HEK293 (cell line): ENCODE results near the gene LIMCH1.

Experiments used
- CTCF ChIA-PET: fragments of 350-600 bp; formaldehyde crosslinking; extraction: SDS; loops from one replicate; lab custom pipeline; 2021; ENCODE audit warnings: antibody characterized with exemption; lab: Yijun Ruan, JAX
- POLR2A ChIA-PET: fragments of 300-600 bp; formaldehyde crosslinking; extraction: SDS; loops from one replicate; lab custom pipeline; 2020; ENCODE audit warnings: antibody characterized with exemption, inconsistent platforms; lab: Yijun Ruan, JAX
- H3K27ac ChIP-seq: fragments of 200-500 bp; sonication (Bioruptor generic); 2 replicates; pipeline ENCODE4 v1.5.1; 2014; ENCODE audit warnings: low read depth, low read length, control low read depth, inconsistent platforms; ENCODE audit errors: extremely low read depth
- H3K36me3 ChIP-seq, 2 experiments: fragments of 200-500 bp in 1 of 2; sonication (Bioruptor generic) in 1 of 2; 1 replicate in 1 of 2; 2 replicates in 1 of 2; pipeline ENCODE4 v1.5.1; 2014 to 2017; ENCODE audit warnings: inconsistent platforms in 2 of 2, low read length in 2 of 2; ENCODE audit not compliant: control insufficient read depth in 2 of 2, insufficient read depth in 1 of 2
- H3K4me1 ChIP-seq: fragments of 200-500 bp; sonication (Bioruptor generic); 2 replicates; pipeline ENCODE4 v1.5.1; 2014; ENCODE audit warnings: mild to moderate bottlenecking, low read length, inconsistent platforms; ENCODE audit not compliant: control insufficient read depth, insufficient read depth
- H3K4me3 ChIP-seq: 2 replicates; pipeline ENCODE4 v1.5.1; 2011; ENCODE audit warnings: low read depth, mild to moderate bottlenecking, control low read depth, low read length, moderate library complexity
- H3K9me3 ChIP-seq: fragments of 200-500 bp; sonication (Bioruptor generic); 2 replicates; pipeline ENCODE4 v1.5.1; 2014; ENCODE audit warnings: low read depth, low read length, inconsistent platforms; ENCODE audit not compliant: control insufficient read depth, insufficient read depth
- GLI2 ChIP-seq: fragments of 450-650 bp; formaldehyde crosslinking; IDR thresholded peaks from 2 replicates; pipeline ENCODE4; 2017; ENCODE audit warnings: missing biosample characterization, missing genetic modification characterization, low read depth, borderline replicate concordance
- HOXA7 ChIP-seq: sonication (generic); formaldehyde crosslinking; IDR thresholded peaks from 2 replicates; pipeline ENCODE4 v1.8.1; 2022; ENCODE audit warnings: missing genetic modification reagents, borderline replicate concordance
- KLF8 ChIP-seq: fragments of 450-650 bp; formaldehyde crosslinking; IDR thresholded peaks from 2 replicates; pipeline ENCODE4 v1.5.1; 2016; ENCODE audit warnings: missing biosample characterization, missing genetic modification characterization
- MYNN ChIP-seq: fragments of 450-650 bp; formaldehyde crosslinking; IDR thresholded peaks from 2 replicates; pipeline ENCODE4 v1.5.1; 2016; ENCODE audit warnings: missing biosample characterization, missing genetic modification characterization, borderline replicate concordance
- PBX3 ChIP-seq: sonication (generic); formaldehyde crosslinking; IDR thresholded peaks from 2 replicates; pipeline ENCODE4 v1.8.1; 2022; ENCODE audit warnings: mild to moderate bottlenecking, moderate library complexity, missing genetic modification reagents
- PRDM10 ChIP-seq: fragments of 450-650 bp; formaldehyde crosslinking; IDR thresholded peaks from 2 replicates; pipeline ENCODE4 v1.5.1; 2016; ENCODE audit warnings: missing biosample characterization, missing genetic modification characterization
- SP2 ChIP-seq: fragments of 450-650 bp; formaldehyde crosslinking; IDR thresholded peaks from 2 replicates; pipeline ENCODE4 v1.5.1; 2016; ENCODE audit warnings: missing biosample characterization, missing genetic modification characterization
- ZBTB17 ChIP-seq: fragments of 450-650 bp; formaldehyde crosslinking; IDR thresholded peaks from 2 replicates; pipeline ENCODE4 v1.5.1; 2016; ENCODE audit warnings: missing biosample characterization, missing genetic modification characterization
- ZBTB48 ChIP-seq: fragments of 450-650 bp; formaldehyde crosslinking; IDR thresholded peaks from 2 replicates; pipeline ENCODE4 v1.5.1; 2016; ENCODE audit warnings: missing biosample characterization, missing genetic modification characterization
- ZFP69B ChIP-seq: fragments of 450-650 bp; formaldehyde crosslinking; IDR thresholded peaks from 2 replicates; pipeline ENCODE4 v1.5.1; 2016; ENCODE audit warnings: missing biosample characterization, missing genetic modification characterization
- ZNF112 ChIP-seq: fragments of 450-650 bp; formaldehyde crosslinking; IDR thresholded peaks from 2 replicates; pipeline ENCODE4 v1.5.0; 2017; ENCODE audit warnings: missing biosample characterization, missing genetic modification characterization
- ZNF184 ChIP-seq: fragments of 450-650 bp; IDR thresholded peaks from 2 replicates; pipeline ENCODE4 v1.5.1; 2018; ENCODE audit warnings: missing biosample characterization, mild to moderate bottlenecking, missing genetic modification characterization
- ZNF202 ChIP-seq: fragments of 450-650 bp; formaldehyde crosslinking; IDR thresholded peaks from 2 replicates; pipeline ENCODE4 v1.5.1; 2016; ENCODE audit warnings: missing biosample characterization, missing genetic modification characterization, borderline replicate concordance
- ZNF26 ChIP-seq: fragments of 450-650 bp; formaldehyde crosslinking; IDR thresholded peaks from 2 replicates; pipeline ENCODE4 v1.5.1; 2016; ENCODE audit warnings: missing biosample characterization, missing genetic modification characterization
- ZNF433 ChIP-seq: fragments of 450-650 bp; formaldehyde crosslinking; IDR thresholded peaks from 2 replicates; pipeline ENCODE4 v1.5.1; 2016; ENCODE audit warnings: missing biosample characterization, missing genetic modification characterization, low read depth
- ZNF48 ChIP-seq: fragments of 450-650 bp; formaldehyde crosslinking; IDR thresholded peaks from 2 replicates; pipeline ENCODE4 v1.5.1; 2016; ENCODE audit warnings: missing biosample characterization, missing genetic modification characterization
- ZNF654 ChIP-seq: fragments of 450-650 bp; formaldehyde crosslinking; IDR thresholded peaks from 2 replicates; pipeline ENCODE4 v1.5.1; 2016; ENCODE audit warnings: low read depth, missing biosample characterization, missing genetic modification characterization
- ZNF692 ChIP-seq: fragments of 450-650 bp; formaldehyde crosslinking; IDR thresholded peaks from 2 replicates; pipeline ENCODE4 v1.5.1; 2016; ENCODE audit warnings: missing biosample characterization, missing genetic modification characterization
- ZNF747 ChIP-seq: fragments of 450-650 bp; formaldehyde crosslinking; IDR thresholded peaks from 2 replicates; pipeline ENCODE4 v1.5.1; 2016; ENCODE audit warnings: missing biosample characterization, missing genetic modification characterization
- ZNF791 ChIP-seq: fragments of 450-650 bp; formaldehyde crosslinking; IDR thresholded peaks from 2 replicates; pipeline ENCODE4 v1.5.1; 2016; ENCODE audit warnings: missing biosample characterization, missing genetic modification characterization

Gene LIMCH1

GRCh38 chr4:41692717-41693345 lies 154.9 kb downstream of the LIMCH1 start (continued):
- TF ChIP-seq MYNN (tag by site-specific recombination): no peak
- TF ChIP-seq HOXA7: no peak

- CTCF ChIA-PET: interaction anchor here (0.7 to 3.1 kb wide), 17 partner anchors 8 to 414 kb away, joined by 3 to 60 read pairs (median 4); no protein-coding TSS in a partner anchor
- H3K4me3 ChIP-seq: no peak overlapping the region
- peaks cover 0 to 23% of the 10 kb centered on the region in 2 experiments; a peak in 1 of 3 replicates for H3K36me3 ChIP-seq
- no peak overlapping the region for H3K27ac ChIP-seq
- no peaks in the 10 kb centered on the region for H3K4me1 ChIP-seq
- H3K9me3 ChIP-seq: no peaks in the 10 kb centered on the region
- POLR2A ChIA-PET: interaction anchor here (0.6 kb wide), 1 partner anchor 75 kb away, joined by 6 read pairs; no protein-coding TSS in a partner anchor
- TF ChIP-seq ZNF654 (tag by site-specific recombination) (peak; percentile 72), ZNF184 (tag by site-specific recombination) (no peak)
Measured at GRCh38 chr4:41693629-41694028, 155.7 kb downstream of the LIMCH1 start.

GRCh38 chr4:41696131-41696530 lies 158.2 kb downstream of the LIMCH1 start:
- ChIA-PET CTCF (no interaction called here), POLR2A (no interaction called here)
- H3K36me3 ChIP-seq: peaks cover 0 to 10% of the 10 kb centered on the region in 2 experiments; a peak in 1 of 3 replicates
- no peak for TF ChIP-seq ZNF48 (tag by site-specific recombination)
- no peak for TF ChIP-seq ZNF26 (tag by site-specific recombination)
- TF ChIP-seq ZNF747: no peak
- no peak for TF ChIP-seq SP2
- TF ChIP-seq ZNF202 (tag by site-specific recombination): no peak
- no peak for TF ChIP-seq ZNF692 (tag by site-specific recombination)
- no peak for TF ChIP-seq GLI2
- TF ChIP-seq ZFP69B (tag by site-specific recombination): no peak
- no peak overlapping the region for H3K4me3 ChIP-seq
- H3K9me3 ChIP-seq: no peaks in the 10 kb centered on the region
- H3K4me1 ChIP-seq: no peaks in the 10 kb centered on the region
- no peak overlapping the region for H3K27ac ChIP-seq

DNA sequence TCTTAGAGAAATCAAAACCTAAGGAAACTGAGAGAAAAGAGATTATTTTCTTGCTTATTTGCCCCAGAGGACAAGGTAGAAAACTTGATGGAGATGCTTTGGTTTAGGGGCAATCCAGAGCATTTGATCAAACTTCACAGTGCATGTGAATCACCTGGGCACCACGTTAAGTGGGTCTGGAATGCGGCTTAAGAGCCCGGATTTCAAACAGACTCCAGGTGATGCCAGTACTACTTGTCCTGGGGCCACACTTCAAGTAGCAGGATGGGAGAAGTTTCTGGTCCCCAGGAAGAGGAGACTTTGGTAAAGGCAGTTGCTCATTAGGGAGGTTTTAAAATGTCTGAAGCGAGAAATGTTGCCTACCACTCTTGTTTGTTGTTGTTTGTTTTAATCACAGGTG lies 158.8 kb downstream of the LIMCH1 start:
- Histone ChIP-seq H3K36me3 (peaks cover 0 to 9% of the 10 kb centered on the region in 2 experiments; a peak in 1 of 3 replicates), H3K9me3 (no peaks in the 10 kb centered on the region), H3K27ac (no peak overlapping the region), H3K4me1 (no peaks in the 10 kb centered on the region), H3K4me3 (no peak overlapping the region)
- ChIA-PET POLR2A (no interaction called here), CTCF (interaction anchor here (0.6 to 1.1 kb wide), 3 partner anchors 13 to 307 kb away, joined by 3 read pairs; no protein-coding TSS in a partner anchor)
- no peak for TF ChIP-seq PBX3 (CRISPR knock-in tag)
- TF ChIP-seq MYNN (tag by site-specific recombination): no peak
- no peak for TF ChIP-seq ZNF112 (tag by site-specific recombination)
- no peak for TF ChIP-seq ZNF433
- TF ChIP-seq ZNF791 (tag by site-specific recombination): no peak
- no peak for TF ChIP-seq PRDM10 (tag by site-specific recombination)
- no peak for TF ChIP-seq KLF8
- TF ChIP-seq ZBTB48 (tag by site-specific recombination): no peak
- no peak for TF ChIP-seq ZBTB17 (tag by site-specific recombination)
